CD4-positive, alpha-beta T cell treated with Interleukin-6 for 4 hours (primary cell): ENCODE data around the gene LRP4.

ENCODE experiments used
- DNase-seq: peaks from one replicate; pipeline ENCODE4 v3.0.0-alpha.2; 2020; ENCODE audit warnings: mixed read lengths

The LRP4 gene

GRCh38 chr11:46838501-46838900, 79.8 kb downstream of the LRP4 start:
- no peak for DNase-seq

GRCh38 chr11:46837860-46838259, 80.5 kb downstream of the LRP4 start:
- no peak for DNase-seq

- DNase-seq: no peak
These were observed 81.5 kb downstream of the LRP4 start for GRCh38 chr11:46836870-46837269.

- no peak for DNase-seq
These were observed 81.9 kb downstream of the LRP4 start for GRCh38 chr11:46836431-46836830.

DNA sequence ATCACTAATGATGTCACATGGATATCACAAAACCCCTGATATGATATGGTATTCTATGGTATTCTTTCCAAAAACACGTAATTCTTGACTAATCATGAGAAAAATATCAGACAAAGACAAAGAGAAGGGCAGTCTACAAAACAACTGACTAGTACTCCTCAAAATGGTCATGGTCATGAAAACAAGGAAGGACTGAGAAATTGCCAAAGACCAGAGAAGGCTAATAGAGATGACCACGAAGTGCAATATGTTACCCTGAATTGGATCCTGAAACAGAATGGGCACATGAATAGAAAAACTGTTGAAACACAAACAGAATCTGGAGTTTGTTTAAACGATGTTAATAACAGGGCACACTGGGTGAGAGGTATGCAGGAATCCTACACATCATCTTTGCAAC, 82.5 kb downstream of the LRP4 start:
- no peak for DNase-seq

DNA sequence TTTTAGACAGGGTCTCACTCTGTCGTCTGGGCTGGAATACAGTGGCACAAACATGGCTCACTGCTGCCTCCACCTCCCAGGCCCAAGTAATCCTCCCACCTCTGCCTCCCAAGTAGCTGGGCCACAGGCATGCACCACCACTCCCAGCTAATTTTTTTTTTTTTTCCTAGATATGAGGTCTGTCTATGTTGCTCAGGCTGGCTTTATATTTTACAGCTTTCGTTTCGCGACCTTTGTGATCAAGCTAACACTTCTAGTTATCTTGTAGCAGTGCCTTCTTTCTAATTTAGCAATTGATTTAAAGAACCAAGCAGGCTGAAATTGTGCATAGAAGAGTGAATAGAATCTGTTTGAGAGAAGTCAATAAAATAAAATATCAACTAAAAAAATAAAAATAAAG, 83.5 kb downstream of the LRP4 start:
- DNase-seq: no peak

DNA sequence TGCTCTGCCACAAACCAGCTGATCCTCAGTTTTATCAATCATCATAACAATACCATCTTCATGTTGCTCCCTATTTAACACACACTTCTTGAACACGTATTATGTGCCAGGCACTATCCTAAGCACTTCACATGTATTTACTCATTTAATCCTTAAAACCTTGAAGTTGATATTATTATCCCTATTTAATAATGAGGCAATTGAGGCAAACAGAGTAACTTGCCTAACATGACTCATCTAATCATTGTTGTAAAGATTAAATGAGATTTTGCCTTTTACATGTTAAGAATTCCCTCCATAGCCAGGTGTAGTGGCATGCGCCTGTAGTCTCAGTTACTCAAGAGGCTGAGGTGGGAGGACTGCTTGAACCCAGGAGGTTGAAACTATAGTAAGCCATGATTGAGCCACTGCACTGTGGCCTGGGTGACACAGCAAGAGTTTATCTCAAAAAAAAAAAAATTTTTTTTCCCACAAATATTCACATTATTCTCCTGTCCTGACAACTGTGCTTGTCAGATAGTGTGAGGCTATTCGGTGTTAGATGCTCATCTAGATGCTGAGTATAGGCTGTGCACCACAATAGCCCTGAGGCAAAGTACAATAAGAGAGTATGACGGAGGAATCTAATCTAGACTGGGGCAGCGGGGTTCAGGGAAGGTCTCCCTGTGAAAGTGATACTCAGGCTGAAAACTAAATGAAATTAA, 85.7 kb downstream of the LRP4 start:
- no peak for DNase-seq

DNA sequence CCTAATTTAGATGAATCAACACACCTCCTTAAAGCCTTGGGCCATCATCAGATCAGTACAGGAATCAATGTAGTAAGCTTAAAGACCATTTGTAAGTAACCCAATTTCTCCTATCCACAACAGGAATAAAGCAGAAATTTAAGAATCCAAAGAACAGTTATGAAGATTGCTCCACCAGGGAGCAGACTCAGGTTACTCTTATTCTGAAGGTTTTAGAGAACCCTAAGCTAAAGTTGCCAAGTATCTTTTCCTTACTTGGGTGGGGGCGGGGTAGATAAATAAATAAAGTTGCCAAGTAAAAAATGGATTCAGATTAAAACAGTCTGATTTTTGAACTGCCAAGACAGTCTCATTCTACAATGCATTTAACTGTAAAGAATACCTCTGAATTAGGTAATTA, 90.4 kb downstream of the LRP4 start:
- no peak for DNase-seq

GRCh38 chr11:46826310-46827044, 91.9 kb downstream of the LRP4 start:
- DNase-seq: peak; percentile 79

DNA sequence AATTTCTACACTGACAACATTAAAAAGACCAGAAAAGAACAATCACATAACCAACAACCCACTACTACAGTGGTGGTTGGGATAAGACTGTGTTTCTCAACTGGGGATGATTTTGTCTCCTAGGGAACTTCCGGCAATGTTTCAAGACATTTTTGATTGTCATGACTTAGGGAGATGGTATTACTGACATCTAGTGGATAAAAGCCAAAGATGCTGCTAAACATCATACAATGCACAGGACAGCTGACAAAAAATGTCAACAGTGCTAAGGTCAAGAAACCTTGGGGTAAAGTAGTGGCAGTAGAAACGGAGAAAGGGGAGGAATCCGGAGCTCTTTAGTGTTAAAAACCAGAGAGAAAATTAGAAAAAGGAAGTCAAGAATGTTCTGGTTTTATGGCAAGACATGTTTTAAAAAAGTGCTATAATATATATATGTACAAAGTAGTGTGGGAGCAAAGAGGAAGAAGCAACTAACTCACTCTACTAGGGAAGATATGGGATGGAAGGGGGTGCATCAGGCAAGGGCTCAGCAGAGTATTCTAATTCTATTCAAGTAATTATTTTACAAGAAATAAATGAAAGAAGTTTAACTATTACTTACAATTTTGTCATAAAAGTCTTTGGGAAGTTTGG, 109.4 kb downstream of the LRP4 start:
- DNase-seq: no peak
